NCI-H82 (cell line): ENCODE measurements around the gene LRWD1.
"Not testable (repeated sequence)": the region's sequence is repeated elsewhere in the genome, so short reads cannot be mapped to it uniquely, and the experiment has no call there.

Experiments
- DNase-seq: peaks from one replicate; lab custom pipeline; 2025; lab: John Stamatoyannopoulos, UW

LRWD1 gene

DNA sequence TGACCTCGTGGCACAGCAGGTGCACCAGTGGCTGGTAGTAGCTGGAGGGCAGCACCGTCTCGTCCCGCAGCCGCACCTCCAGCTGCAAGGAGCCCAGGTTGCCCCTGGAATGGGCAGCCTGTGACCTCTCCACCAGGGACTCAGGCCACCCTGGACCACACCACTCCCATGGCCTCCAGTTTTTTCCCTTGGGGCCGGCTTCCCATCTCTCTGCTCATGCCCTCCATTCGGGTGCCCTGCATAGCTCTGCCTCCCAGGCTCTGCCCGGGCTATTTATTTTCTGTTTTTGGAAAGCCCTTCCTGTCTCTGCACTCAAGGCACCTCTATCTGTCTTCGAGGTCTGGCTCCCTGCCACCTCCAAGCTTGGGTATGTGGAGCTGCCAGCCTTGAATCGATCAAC is 32.1 kb downstream of the LRWD1 start:
- not testable (repeated sequence) for DNase-seq

DNA sequence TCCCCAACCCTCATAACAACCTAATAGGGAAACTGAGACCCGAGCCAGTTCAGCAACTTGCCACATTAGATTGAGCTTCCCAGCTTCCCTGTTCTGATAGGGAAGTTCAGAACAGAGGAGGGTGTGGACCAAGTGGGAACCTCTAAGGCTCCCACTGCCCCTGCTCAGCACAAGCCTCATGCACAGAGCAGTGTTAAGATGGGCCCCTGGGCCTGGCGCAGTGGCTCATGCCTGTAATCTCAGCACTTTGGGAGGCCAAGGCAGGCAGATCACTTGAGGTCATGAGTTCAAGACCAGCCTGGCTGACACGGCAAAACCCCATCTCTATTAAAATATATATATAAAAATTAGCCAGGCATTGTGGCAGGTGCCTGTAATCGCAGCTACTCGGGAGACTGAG is 32.5 kb downstream of the LRWD1 start:
- not testable (repeated sequence) for DNase-seq

DNA sequence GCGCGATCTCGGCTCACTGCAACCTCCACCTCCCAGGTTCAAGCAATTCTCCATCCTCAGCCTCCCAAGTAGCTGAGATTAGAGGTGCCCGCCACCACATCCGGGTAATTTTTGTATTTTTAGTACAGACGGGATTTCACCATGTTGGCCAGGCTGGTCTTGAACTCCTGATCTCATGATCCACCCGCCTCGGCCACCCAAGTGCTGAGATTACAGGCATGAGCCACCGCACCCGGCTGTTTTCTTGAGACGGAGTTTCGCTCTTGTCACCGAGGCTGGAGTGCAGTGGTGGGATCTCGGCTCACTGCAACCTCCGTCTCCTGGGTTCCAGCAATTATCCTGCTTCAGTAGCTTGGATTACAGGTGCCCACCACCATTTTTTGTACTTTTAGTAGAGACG is 33.5 kb downstream of the LRWD1 start:
- DNase-seq, result not testable (repeated sequence)

DNA sequence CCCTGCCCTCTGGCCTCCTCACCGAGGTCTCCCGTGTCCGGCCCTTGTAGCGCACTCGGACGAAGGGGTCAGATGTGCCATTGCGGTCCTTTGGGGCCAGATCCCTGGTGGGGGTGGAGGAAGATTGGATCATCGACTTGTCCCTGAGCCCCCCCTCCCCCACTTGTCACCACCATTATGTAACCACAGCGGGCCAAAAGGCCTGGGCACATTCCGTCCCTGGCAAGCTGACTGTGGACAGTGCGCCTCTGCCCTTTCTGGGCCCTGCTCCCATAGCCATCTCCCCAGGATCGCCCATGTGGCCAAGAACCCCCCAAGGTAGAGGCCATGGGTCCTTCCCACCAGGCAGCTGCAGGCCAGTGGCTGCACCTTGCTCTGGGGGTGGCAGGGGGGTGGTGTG is 38.4 kb downstream of the LRWD1 start:
- DNase-seq, result not testable (repeated sequence)

DNA sequence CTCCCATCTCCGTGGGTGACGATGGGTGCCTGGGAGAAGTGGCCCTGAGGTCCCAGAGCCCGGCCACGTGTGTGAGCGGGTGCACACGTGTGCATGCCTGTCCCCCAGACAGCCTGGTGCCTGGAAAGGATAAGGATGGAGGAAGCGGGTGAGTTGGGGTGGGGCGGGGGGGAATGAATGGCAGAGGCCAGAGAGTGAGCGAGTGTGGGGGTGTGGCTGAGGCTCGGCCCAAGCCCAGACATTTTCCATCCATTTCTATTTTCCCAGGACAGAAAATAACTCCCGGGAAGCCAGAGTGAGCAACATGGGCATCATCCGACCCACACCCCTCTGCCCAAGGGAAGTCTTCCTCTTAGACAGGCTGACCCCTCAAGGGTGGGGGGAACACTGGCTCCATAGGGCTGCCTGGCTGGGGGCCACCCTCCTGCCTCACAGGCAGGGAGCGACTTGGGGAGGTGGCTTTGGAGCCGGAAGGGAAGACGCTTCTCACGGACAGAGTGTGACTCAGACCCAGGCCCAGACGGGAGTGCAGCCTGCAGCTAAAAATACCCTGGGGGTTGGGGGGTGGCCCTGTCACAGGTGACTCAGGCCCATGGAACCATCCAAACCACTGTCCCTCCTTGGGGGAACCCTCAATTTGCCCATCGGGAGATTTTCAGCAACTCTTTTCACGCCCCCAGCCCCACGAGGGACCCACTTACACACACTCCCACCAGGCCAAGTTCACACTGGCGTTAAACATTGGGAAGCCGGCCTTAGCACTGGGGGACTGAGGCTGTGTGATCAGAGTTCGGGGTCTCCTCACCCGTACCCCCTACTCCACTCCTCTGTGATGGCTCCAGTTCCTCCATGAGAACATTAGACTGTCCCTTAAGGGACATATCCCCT is 40.8 kb downstream of the LRWD1 start:
- DNase-seq, result not testable (repeated sequence)

DNA sequence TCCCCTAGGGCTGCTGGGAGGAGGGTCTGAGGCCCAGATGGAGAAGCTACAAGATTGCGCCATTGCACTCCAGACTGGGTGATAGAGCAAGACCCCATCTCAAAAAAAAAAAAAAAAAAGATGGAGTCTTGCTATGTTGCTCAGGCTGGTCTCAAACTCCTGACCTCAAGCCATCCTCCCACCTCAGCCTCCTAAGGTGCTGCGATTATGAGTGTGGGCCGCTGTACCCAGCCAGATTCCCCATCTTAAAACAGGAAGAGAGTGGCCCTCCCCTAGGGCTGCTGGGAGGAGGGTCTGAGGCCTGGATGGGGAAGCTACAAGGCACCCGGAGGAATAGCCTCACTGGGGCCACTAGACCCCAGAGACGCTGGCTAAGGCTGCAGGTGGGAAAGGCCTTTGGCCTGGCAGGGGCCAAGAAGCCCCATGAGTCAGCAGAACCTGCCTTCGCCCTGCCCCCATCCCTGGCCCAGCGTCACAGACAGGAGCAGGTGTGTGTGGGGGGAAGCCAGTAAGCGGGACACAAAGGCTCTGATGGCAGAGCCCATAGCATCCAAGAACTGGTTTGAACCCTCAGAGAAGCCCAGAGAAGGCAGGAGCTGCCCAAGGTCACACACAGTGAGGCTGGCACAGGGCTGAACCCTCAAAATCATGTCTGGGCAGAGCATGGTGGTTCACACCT is 42.8 kb downstream of the LRWD1 start:
- not testable (repeated sequence) for DNase-seq

DNA sequence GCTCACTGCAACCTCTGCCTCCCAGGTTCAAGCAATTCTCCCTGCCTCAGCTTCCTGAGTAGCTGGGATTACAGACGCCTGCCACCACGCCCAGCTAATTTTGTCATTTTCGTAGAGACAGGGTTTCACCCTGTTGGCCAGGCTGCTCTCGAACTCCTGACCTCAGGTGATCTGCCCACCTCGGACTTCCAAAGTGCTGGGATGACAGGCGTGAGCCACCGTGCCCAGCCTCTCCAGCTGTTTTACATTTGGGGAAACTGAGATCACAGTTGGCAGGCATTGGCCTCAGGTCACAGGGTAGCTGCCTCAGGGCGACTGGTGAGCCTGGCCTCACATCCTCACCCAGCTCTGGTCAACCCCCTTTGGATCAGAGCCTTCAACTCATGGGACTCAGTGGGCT is 45.8 kb downstream of the LRWD1 start:
- DNase-seq, result not testable (repeated sequence)

DNA sequence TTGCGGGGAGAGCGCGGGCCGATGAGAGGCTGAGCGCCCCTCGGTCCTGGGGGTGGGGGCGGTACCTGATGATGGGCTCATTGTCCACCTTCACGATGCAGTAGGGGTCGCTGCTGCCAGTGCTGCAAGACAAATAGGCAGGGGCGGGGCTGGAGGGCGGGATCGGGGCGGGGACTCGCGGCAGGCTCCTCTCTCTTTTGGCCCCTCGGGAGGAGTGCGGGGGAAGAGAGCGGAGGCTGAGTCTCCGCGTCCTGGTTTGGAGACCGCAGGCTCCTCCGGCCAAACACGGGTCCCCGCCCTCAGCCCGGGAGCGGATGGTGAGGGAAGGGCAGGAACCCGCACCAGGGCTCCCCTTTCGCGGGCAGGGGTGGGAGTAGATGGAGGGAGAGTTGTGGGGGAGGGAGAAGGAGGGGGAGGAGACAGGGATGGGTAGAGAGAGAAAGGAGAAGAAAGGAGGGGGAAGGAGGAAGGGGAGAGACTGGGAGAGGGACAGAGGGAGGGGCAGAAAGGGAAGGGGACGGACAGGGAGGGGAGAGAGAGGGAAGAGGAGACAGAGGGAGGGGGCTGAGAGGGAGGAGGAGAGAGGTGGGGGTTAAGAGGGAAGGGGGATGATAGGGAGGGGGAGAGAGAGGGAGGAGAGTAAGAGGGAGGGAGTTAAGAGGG is 47.2 kb downstream of the LRWD1 start:
- DNase-seq, result not testable (repeated sequence)

DNA sequence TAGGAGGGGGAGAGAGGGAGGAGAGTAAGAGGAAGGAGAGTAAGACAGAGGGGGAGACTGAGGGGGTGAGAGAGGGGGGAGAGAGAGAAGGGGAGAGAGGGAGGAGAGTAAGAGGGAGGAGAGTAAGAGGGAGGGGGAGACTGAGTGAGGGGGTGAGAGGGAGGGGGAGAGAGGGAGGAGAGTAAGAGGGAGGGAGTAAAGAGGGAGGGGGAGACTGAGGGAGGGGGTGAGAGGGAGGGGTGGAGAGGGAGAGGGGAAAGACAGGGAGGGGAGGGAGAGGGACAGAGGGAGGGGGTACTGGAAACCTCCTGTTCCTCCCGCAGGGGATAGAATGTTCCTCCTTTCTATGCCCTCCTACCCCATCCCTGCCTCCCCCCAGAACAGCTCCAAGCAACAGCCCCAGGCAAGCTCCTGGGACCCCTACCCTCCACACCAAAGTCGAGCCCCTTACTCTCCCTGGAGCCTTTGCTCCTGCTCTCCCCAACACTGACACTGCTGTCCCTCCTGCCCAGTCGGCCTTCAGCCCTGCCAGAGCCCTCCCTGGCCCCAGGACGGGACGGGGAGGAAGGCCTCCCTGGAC is 47.9 kb downstream of the LRWD1 start:
- DNase-seq, result not testable (repeated sequence)

DNA sequence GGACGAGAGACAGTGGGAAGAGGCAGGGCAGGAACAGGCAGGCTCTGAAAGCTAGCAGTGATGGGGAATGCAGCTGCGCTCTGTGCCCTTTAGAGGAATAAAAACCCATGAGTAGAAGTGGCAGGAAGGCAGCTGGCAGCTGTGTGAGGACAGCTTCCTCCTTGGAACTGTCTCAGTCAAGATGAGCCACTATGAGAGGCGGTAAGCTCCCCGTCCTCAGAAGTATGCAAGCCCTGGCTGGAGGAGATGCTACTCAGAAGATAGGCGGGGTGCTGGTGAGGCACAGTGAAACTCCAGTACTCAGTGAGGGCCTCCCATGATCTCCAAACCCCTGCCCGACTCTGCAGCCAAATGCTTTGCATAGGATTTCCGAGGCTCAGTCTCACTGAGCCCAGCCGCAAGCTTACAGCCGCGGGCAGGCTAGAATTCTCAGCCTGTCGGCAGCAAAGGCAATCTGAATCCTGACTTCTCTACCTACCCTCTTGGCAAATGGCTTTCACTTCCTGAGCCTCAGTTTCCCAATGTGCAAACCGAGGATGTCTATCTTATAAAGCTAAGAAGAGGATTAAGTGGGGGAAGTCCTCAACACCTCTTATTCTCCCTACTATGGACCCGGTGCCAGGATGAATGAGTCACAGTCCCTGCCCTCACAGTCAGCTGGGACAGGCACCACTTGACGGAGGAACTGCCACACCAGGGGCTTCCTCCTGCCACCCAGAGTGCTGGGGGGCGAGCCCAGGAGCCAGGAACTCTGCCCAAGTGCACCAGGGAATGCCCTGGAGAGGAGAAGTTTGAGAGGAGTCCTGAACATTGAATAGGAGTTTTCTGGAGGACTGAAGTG is 50.3 kb downstream of the LRWD1 start:
- DNase-seq, result not testable (repeated sequence)

DNA sequence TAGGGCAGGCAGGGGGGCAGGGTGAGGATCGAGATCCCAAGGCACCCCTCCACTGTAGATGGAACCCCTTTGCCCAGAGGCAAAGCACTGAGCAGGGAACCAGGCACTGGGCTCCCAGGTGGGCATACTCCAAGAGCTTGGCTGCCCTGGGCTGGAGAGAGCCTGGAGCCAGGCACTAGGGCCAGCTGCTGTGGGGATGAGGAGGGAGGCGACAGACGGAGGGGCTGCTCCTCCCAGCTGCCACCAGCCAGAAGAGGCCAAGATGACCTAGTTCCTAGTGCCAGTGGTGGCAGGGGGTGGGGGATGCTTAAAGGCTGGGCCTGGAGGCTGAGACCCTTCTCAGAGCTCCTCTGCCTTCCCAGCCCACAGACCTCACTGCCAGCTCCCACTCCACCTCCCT is 51.1 kb downstream of the LRWD1 start:
- not testable (repeated sequence) for DNase-seq

DNA sequence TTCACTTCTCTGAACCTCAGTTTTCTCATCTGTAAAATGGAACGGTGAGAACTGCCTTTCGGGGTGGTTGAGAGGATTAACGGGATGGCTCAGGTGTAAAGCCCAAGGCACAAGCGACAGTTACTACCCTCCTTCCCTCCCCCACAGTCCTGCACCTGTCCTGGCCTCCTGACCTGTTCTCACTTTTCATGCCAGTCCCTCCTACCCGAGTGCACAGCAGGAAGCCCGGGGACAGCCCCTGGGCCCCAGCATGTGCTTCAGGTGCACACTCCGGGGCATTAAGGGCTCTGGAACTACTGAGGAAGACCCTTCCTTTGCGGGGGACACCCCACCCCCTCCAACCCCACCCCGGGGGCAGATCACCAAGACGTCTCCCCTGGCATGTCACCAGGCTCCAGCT is 52.2 kb downstream of the LRWD1 start:
- DNase-seq, result not testable (repeated sequence)

DNA sequence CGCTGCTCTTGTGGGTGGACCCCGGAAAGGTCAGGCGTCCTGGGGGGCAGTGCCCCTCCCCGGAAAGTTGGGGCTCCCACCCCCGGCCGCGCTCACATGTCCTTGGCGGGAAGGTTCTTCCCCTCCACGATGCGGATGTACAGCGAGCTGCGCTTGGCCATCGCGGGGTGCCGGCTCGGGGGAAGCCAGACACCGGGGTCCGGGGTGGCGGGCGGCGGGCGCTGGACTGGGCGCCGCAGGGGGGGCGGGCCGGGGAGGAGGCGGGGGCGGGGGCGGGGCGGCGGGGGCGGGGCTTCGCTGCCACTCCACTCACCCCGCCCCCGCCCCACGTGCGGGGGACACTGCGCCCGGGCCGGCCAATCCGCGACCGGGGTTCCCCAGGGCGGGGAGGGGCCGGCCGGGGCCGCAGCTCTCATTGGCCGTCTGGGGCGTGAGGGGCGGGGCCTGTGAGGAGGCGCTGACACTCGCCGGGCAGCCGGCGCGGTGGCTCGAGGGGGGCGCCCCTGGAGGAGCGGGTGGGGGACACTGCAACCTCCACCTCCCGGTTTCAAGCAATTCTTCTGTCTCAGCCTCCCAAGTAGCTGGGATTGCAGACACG is 52.9 kb downstream of the LRWD1 start, which contains the start of gene RASA4B:
Gene RASA4B, minus strand, starts transcription at position 228 of the 598 bp plus-strand sequence. Its CDS starts 67 bp downstream, at position 161.
- not testable (repeated sequence) for DNase-seq

DNA sequence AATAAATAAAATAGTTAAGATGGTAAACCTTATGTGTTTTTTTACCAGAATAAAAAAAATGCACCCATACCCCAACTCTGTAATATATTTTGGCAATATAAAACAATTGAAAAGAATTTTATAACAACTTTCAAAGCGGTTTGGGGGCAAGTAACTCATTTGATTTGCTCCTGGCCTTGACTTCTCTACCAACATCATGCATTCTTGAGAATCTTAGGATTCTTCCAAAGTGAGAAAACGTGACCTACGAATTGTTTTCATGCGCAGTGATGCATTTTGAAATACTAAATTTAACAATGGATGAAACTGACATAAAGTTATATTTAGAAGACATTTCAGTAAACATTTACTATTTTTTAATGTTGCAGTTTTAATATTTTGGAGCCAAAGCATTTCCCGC is 56.0 kb downstream of the LRWD1 start:
- DNase-seq, result not testable (repeated sequence)
